Gastroesophageal sphincter (tissue), 4 donors: ENCODE data around the gene PTPRG. TPM values are rescaled to one million over a fixed set of nuclear protein-coding genes. Genes with fewer than 3 reads are reported as not detected.

Source experiments
- ATAC-seq: fragments of 150-250 bp; one replicate; pipeline ENCODE4 v1.9.1; 2016; ENCODE audit warnings: mild to moderate bottlenecking, moderate library complexity
- H3K27ac ChIP-seq, 4 donors: fragments of 200-600 bp; sonication (generic) in 3 of 4; 1 replicate in 3 of 4; 2 replicates in 1 of 4; pipeline ENCODE4 v1.5.1; 2016 to 2019
- H3K27me3 ChIP-seq: fragments of 200-600 bp; sonication (generic); one replicate; pipeline ENCODE4 v1.5.1; 2019
- H3K36me3 ChIP-seq, 2 donors: fragments of 200-600 bp; sonication (generic); one replicate each; pipeline ENCODE4 v1.5.1; 2019; ENCODE audit warnings: control low read depth in 1 of 2
- H3K4me1 ChIP-seq, 3 donors: fragments of 200-600 bp; sonication (generic); 1 replicate in 2 of 3; 2 replicates in 1 of 3; pipeline ENCODE4 v1.5.1; 2016 to 2019; ENCODE audit warnings: control low read depth in 2 of 3
- H3K4me3 ChIP-seq, 2 donors: fragments of 200-600 bp; sonication (generic); one replicate each; pipeline ENCODE4 v1.5.1; 2019; ENCODE audit warnings: mild to moderate bottlenecking in 1 of 2, moderate library complexity in 1 of 2
- H3K9me3 ChIP-seq, 3 donors: fragments of 200-600 bp; sonication (generic); one replicate each; pipeline ENCODE4 v1.5.1; 2017 to 2019; ENCODE audit warnings: control low read depth in 2 of 3
- EP300 ChIP-seq: sonication (generic); formaldehyde crosslinking; IDR thresholded peaks from one replicate; pipeline ENCODE4 v1.6.1; 2017; ENCODE audit warnings: antibody characterized with exemption, mild to moderate bottlenecking
- POLR2A ChIP-seq, 2 donors: fragments of 450-650 bp; IDR thresholded peaks; one replicate each; pipeline ENCODE4 v1.6.1; 2017; ENCODE audit warnings: antibody characterized with exemption in 2 of 2, mild to moderate bottlenecking in 2 of 2, moderate library complexity in 1 of 2
- POLR2AphosphoS5 ChIP-seq: sonication (generic); formaldehyde crosslinking; IDR thresholded peaks from one replicate; pipeline ENCODE4 v1.6.1; 2017; ENCODE audit warnings: antibody characterized with exemption
- WGBS, 2 donors: methylation state at CpG; one replicate each; pipeline ENCODE4 v1.1.5; 2018; ENCODE audit warnings: low coverage in 1 of 2; 5-methylcytosine and 5-hydroxymethylcytosine counted together
- total RNA-seq, 4 donors: library from RNA; depleted of rRNA; stranded (reverse); fragments of >200 nt; gene quantifications; one replicate each; pipeline ENCODE4 v1.1.0, GENCODE V29; 2016
- TF ChIP-seq, protein P1 (sequence below), 4 experiments: fragments of 200-600 bp in 2 of 4; fragments of 450-650 bp in 2 of 4; sonication (generic) in 1 of 4; IDR thresholded peaks; one replicate each; pipeline ENCODE4 v1.5.1; 2017 to 2019; ENCODE audit warnings: antibody characterized with exemption in 4 of 4, mild to moderate bottlenecking in 2 of 4, moderate library complexity in 2 of 4

Gene PTPRG
- total RNA-seq, 4 donors from 2014 or later = 48.7 to 81.9 (median 52.8) TPM

DNA sequence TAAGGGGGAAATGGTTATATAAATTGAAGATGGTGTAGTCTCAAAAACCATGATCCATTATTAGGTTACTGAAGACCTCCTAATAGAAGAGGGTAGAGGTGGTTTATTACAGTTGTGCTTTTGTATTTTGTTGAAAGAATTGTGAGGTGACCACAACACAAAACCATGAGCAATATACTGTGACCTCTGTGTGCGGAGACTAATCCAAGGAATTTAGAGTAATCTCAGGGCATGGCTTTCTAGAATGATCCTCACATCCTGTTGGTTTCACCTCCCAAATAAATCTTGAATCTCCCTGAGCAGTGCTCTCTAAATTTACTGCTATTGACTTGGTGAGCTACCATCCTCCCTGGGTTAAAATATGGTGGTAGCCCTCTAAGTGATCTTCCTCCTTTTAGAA, 52.3 kb downstream of the PTPRG start:
- Histone ChIP-seq H3K4me1 (peaks cover 0 to 27% (median 0%) of the 10 kb centered on the region in 3 donors), H3K27ac (no peak overlapping the region), H3K27me3 (no peaks in the 10 kb centered on the region), H3K4me3 (no peak overlapping the region), H3K9me3 (no peaks in the 10 kb centered on the region), H3K36me3 (no peaks in the 10 kb centered on the region)
- ATAC-seq = no peak
- TF ChIP-seq POLR2A (IDR thresholded peaks at IDR 0.05) (no peak), EP300 (no peak), POLR2AphosphoS5 (no peak)
- TF ChIP-seq, protein P1, sequence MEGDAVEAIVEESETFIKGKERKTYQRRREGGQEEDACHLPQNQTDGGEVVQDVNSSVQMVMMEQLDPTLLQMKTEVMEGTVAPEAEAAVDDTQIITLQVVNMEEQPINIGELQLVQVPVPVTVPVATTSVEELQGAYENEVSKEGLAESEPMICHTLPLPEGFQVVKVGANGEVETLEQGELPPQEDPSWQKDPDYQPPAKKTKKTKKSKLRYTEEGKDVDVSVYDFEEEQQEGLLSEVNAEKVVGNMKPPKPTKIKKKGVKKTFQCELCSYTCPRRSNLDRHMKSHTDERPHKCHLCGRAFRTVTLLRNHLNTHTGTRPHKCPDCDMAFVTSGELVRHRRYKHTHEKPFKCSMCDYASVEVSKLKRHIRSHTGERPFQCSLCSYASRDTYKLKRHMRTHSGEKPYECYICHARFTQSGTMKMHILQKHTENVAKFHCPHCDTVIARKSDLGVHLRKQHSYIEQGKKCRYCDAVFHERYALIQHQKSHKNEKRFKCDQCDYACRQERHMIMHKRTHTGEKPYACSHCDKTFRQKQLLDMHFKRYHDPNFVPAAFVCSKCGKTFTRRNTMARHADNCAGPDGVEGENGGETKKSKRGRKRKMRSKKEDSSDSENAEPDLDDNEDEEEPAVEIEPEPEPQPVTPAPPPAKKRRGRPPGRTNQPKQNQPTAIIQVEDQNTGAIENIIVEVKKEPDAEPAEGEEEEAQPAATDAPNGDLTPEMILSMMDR (IDR thresholded peaks at IDR 0.05) = no peak
- WGBS, 2 donors = 100% methylated on average over 1 of the region's 1 CpG

DNA sequence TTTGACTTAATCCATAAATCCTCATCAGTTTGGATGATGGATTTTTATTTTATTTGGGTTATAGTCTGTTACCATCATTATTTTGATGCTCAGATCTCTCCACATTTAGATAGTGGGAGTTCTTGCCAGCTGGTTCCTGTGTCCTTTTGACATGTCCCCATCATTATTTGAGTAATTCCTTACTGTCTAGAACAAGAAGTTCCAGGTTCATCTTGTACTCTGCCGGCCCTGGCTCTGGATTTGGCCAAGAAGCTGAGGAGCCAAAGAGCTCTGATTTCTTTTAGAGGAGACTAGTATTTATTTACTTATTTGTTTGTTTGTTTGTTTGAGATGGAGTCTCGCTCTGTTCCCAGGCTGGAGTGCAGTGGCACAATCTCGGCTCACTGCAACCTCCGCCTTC, 54.3 kb downstream of the PTPRG start:
- TF ChIP-seq POLR2AphosphoS5 = peak; percentile 71
- TF ChIP-seq, protein P1 (IDR thresholded peaks at IDR 0.05) = no peak
- no peak for ATAC-seq
- H3K27ac ChIP-seq = peak overlapping the region in 3 of 4 donors; percentile 20 to 27 (median 20)
- no peaks in the 10 kb centered on the region for H3K27me3 ChIP-seq
- no peaks in the 10 kb centered on the region for H3K9me3 ChIP-seq
- no peak overlapping the region for H3K4me3 ChIP-seq
- 58% methylated on average over 2 of the region's 4 CpGs; no CpG with 5 or more reads in 1 of the 2 donors for WGBS, 2 donors
- peaks cover 0 to 27% (median 0%) of the 10 kb centered on the region in 3 donors for H3K4me1 ChIP-seq
- H3K36me3 ChIP-seq = no peaks in the 10 kb centered on the region

DNA sequence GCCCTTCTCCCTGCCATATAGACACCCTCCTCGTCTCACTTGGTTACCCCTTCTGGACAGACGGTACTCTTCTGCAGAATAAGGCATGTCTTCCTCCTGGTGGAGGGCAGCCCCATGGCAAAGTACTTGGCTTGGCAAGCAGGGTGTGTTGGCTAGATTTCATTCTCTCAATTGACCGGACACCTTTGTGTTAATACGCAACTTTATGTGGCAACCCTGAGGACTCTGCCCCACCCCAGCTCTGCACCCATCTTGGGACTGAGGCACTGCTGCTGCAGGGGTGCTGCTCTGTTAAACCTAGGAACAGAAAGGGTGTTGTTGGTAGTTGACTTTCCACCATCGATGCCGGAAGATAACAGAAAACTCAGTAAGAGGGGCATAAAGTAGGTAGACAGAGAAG, 55.2 kb downstream of the PTPRG start:
- H3K36me3 ChIP-seq = no peaks in the 10 kb centered on the region
- TF ChIP-seq, protein P1 (IDR thresholded peaks at IDR 0.05) = no peak
- no peak for TF ChIP-seq POLR2AphosphoS5
- TF ChIP-seq EP300 = no peak
- 92% methylated on average over 5 of the region's 6 CpGs; no CpG with 5 or more reads in 1 of the 2 donors for WGBS, 2 donors
- no peak overlapping the region for H3K4me3 ChIP-seq
- H3K4me1 ChIP-seq = peaks cover 0 to 27% (median 0%) of the 10 kb centered on the region in 3 donors
- H3K27me3 ChIP-seq = no peaks in the 10 kb centered on the region
- no peak for ATAC-seq
- H3K27ac ChIP-seq = peak overlapping the region in 2 of 4 donors; percentile 27 to 43
- no peaks in the 10 kb centered on the region for H3K9me3 ChIP-seq

DNA sequence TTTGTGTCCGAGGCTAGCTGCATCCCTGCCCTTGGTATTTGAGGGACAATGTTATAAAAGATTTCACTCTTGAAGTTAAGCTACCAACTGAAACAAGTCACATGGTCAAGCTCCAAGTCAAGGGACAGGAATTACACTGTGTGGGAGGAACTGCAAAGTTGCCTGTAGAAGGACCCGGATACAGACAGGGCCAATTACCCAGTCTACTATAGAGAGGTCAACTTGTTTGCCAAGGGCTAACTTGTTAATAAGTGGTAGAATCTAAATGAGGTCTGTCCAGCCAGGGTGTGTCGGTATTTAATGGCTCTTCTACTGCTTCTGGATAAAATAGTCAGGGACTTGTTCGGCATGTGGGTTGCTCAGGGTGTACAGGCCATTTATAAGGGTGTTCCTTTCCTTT, 55.7 kb downstream of the PTPRG start:
- Histone ChIP-seq H3K27me3 (no peaks in the 10 kb centered on the region), H3K4me1 (peaks cover 0 to 23% (median 0%) of the 10 kb centered on the region in 3 donors), H3K27ac (peak overlapping the region in 3 of 4 donors; percentile 2 to 43 (median 27)), H3K4me3 (no peak overlapping the region), H3K9me3 (no peaks in the 10 kb centered on the region), H3K36me3 (no peaks in the 10 kb centered on the region)
- TF ChIP-seq POLR2AphosphoS5 = no peak
- no peak for TF ChIP-seq EP300
- TF ChIP-seq, protein P1 (IDR thresholded peaks at IDR 0.05) = no peak
- no peak for TF ChIP-seq POLR2A (IDR thresholded peaks at IDR 0.05)
- 62 to 65% methylated on average over 3 to 4 of the region's 4 CpGs for WGBS, 2 donors
- ATAC-seq = peak; percentile 12

DNA sequence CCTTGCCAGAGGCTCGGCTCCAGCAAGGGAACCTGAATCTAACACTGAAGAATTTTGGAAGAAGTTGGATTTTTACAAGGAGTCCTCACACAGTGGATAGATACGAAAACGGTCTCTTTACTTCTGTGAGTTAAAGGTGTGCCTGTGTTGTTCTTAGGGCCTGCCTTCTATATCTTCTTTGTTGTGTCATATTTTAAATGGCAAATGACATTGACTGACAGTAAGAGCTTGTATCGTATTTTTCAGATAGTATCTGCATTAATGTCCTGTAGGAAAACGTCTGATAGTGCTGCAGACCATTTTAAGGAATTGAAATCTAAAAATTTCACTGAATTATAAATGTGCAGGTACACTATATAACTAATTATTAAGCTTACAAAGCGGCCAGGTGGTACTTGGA, 56.3 kb downstream of the PTPRG start:
- no peak for TF ChIP-seq POLR2AphosphoS5
- TF ChIP-seq EP300 = no peak
- TF ChIP-seq, protein P1 (IDR thresholded peaks at IDR 0.05) = no peak
- TF ChIP-seq POLR2A (IDR thresholded peaks at IDR 0.05) = no peak
- Histone ChIP-seq H3K4me3 (no peak overlapping the region), H3K27me3 (no peaks in the 10 kb centered on the region), H3K4me1 (peaks cover 0 to 22% (median 0%) of the 10 kb centered on the region in 3 donors), H3K27ac (peak overlapping the region in 2 of 4 donors; percentile 27 to 43), H3K36me3 (no peaks in the 10 kb centered on the region), H3K9me3 (no peaks in the 10 kb centered on the region)
- ATAC-seq = no peak
- 61 to 66% methylated on average over 6 of the region's 6 CpGs for WGBS, 2 donors
